ENCODE results near the gene UMOD.
"Not testable (repeated sequence)": the region's sequence is repeated elsewhere in the genome, so short reads cannot be mapped to it uniquely, and the experiment has no call there.

The UMOD gene

GRCh38 chr16:20325005-20325404 lies 27.5 kb downstream of the UMOD start:
- no peak for TF ChIP-seq CTCF (IDR thresholded peaks at IDR 0.05; ENCODE audit: low read length, missing control alignments)
- DNase-seq (ENCODE audit: low read depth): no peak
- no peak overlapping the region for H3K4me3 ChIP-seq (replicated peaks; ENCODE audit: low read depth, low read length)

GRCh38 chr16:20323591-20324117 lies 28.9 kb downstream of the UMOD start:
- TF ChIP-seq CTCF (IDR thresholded peaks at IDR 0.05; ENCODE audit: low read length, missing control alignments): no peak
- H3K4me3 ChIP-seq (replicated peaks; ENCODE audit: low read depth, low read length): no peak overlapping the region

DNA sequence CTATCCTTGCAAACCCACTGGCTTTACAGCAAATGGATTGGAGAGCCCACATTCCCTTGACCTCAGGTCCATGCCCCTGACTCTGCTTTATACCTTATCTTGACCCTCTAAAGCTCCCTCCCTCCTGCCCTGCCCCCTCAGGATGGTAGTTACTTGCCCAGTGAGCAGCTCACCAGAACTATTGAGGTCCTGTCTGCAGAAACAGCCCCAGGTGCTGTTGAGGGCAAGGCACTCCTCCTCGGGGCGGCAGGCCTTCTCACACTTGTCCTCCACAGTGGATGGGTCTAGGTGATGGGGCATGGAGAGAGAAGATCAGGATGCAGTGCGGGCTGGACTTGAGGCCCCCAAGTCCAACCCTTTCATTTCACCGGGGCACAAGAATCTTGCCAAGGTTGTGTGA lies 29.8 kb downstream of the UMOD start:
- H3K4me3 ChIP-seq (replicated peaks; ENCODE audit: low read depth, low read length): no peak overlapping the region
- DNase-seq (ENCODE audit: low read depth): no peak
- TF ChIP-seq CTCF (IDR thresholded peaks at IDR 0.05; ENCODE audit: low read length, missing control alignments): no peak

More at GRCh38 chr16:20323591-20324117, 28.9 kb downstream of the UMOD start:
- DNase-seq (ENCODE audit: low read depth): no peak

DNA sequence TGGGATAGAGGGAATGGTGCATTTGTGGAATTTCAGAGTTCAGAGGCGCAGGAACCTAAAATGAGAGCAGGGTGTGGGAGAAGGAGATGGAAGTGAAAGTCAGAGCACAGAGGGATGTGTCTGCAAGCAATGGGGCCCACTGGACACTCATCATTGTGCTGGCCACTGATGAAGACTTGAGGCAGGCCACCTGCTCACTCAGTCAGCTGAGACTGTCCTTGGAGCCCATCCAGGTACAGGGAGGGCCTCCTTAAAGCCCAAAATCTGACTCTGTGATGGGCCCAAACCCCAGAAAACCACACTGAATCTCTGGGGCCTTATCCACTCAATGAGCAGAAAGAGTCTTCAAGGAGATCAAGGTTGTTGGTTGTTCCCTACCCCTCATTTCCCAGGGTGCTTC lies 30.8 kb downstream of the UMOD start:
- no peak overlapping the region for H3K4me3 ChIP-seq (replicated peaks; ENCODE audit: low read depth, low read length)
- DNase-seq (ENCODE audit: low read depth): no peak
- no peak for TF ChIP-seq CTCF (IDR thresholded peaks at IDR 0.05; ENCODE audit: low read length, missing control alignments)

GRCh38 chr16:20321051-20321450 lies 31.5 kb downstream of the UMOD start:
- DNase-seq (ENCODE audit: low read depth); H3K4me3 ChIP-seq (replicated peaks; ENCODE audit: low read depth, low read length): not testable (repeated sequence)

GRCh38 chr16:20320592-20320991 lies 31.9 kb downstream of the UMOD start:
- no peak for TF ChIP-seq CTCF (IDR thresholded peaks at IDR 0.05; ENCODE audit: low read length, missing control alignments)
- no peak overlapping the region for H3K4me3 ChIP-seq (replicated peaks; ENCODE audit: low read depth, low read length)
- DNase-seq (ENCODE audit: low read depth): no peak

DNA sequence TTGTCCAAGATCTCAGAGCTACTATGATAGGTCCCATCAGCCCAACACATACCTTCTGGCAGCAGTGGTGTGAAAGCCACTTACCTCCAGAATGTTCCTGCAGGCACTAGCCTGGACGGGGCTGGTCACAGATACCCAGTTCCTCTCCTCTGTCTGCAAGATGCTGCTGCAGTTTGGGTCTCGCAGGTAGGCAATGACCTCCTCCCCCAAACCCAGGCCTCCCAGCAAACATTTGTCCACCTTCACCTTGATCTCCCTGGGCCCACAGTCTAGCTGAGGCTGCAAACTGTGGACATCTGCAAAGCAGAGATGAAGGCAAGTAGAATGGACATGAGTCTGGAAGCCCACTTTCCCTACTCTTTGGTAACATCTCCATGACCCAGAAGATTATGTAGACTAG lies 32.3 kb downstream of the UMOD start:
- no peak overlapping the region for H3K4me3 ChIP-seq (replicated peaks; ENCODE audit: low read depth, low read length)
- no peak for TF ChIP-seq CTCF (IDR thresholded peaks at IDR 0.05; ENCODE audit: low read length, missing control alignments)
- no peak for DNase-seq (ENCODE audit: low read depth)
